Upper lobe of right lung (tissue), 1 donor: ENCODE results near the gene SETD1A. TPM values are rescaled to one million over a fixed set of nuclear protein-coding genes. Genes with fewer than 3 reads are reported as not detected.

Source experiments
- ATAC-seq: fragments of 200-7000 bp; cut with Tn5 transposase; one replicate; pipeline ENCODE4 v1.9.1; 2020; ENCODE audit warnings: mild to moderate bottlenecking, moderate library complexity
- DNase-seq: peaks from one replicate; pipeline ENCODE4 v3.0.0-alpha.2; 2020
- H3K27ac ChIP-seq: fragments of 200-600 bp; one replicate; pipeline ENCODE4 v1.8.0; 2022
- H3K27me3 ChIP-seq: fragments of 200-600 bp; one replicate; pipeline ENCODE4 v1.8.0; 2022; ENCODE audit warnings: mild to moderate bottlenecking
- H3K36me3 ChIP-seq: fragments of 200-600 bp; one replicate; pipeline ENCODE4 v1.8.0; 2022
- H3K4me1 ChIP-seq: fragments of 200-600 bp; one replicate; pipeline ENCODE4 v1.8.0; 2022
- H3K4me3 ChIP-seq: fragments of 200-600 bp; one replicate; pipeline ENCODE4 v1.8.0; 2022; ENCODE audit warnings: mild to moderate bottlenecking
- H3K9me3 ChIP-seq: fragments of 200-600 bp; one replicate; pipeline ENCODE4 v1.8.0; 2022
- CTCF ChIP-seq: fragments of 200-600 bp; IDR thresholded peaks from one replicate; pipeline ENCODE4 v1.8.0; 2022; ENCODE audit warnings: antibody characterized with exemption
- intact Hi-C: fragments of 100-400 bp; cut with DNase I; formaldehyde crosslinking; loops from one replicate; pipeline ENCODE4 v1.11.0; 2022
- total RNA-seq: library from RNA; stranded (reverse); fragmentation: NEBNext Ultra II Directional; extraction: Animal tissue kit (Norgen Biotek cat#: 25700); gene quantifications from one replicate; pipeline ENCODE4 v1.2.1, GENCODE V29; 2021
- donor health status: DM: no; HTN: yes; CAD: no; lungs with severe emphysema.

Gene SETD1A
- total RNA-seq, 1 donor from 2014 or later = 18.6 TPM

DNA sequence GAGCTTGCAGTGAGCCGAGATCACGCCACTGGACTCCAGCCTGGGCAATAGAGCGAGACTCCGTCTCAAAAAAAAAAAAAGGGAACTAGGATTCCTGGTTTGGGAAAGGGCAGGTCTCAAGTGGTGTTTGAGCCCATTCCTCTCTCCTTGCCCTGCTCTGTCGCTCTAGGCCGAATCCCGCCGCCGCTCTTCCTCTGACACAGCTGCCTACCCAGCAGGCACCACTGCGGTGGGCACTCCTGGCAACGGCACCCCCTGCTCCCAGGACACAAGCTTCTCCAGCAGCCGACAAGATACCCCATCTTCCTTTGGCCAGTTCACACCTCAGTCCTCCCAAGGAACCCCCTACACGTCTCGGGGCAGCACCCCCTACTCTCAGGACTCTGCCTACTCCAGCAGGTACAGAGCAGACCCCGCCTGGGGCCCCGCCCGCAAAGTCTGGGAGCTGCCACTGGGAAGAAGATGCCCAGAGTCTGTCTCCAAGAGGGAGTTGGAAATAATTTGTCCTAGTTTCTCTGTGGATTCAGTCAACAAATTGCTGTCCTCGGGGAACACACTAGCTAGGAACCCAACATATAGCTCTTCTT, 6.5 kb downstream of the SETD1A start:
- no peak for TF ChIP-seq CTCF
- Histone ChIP-seq H3K9me3 (no peaks in the 10 kb centered on the region), H3K36me3 (peaks cover 99% of the 10 kb centered on the region), H3K27me3 (no peaks in the 10 kb centered on the region), H3K4me3 (no peak overlapping the region), H3K4me1 (peaks cover 4% of the 10 kb centered on the region), H3K27ac (no peak overlapping the region)
- ATAC-seq (no peak), DNase-seq (no peak)
- intact Hi-C loops = no loop called here

DNA sequence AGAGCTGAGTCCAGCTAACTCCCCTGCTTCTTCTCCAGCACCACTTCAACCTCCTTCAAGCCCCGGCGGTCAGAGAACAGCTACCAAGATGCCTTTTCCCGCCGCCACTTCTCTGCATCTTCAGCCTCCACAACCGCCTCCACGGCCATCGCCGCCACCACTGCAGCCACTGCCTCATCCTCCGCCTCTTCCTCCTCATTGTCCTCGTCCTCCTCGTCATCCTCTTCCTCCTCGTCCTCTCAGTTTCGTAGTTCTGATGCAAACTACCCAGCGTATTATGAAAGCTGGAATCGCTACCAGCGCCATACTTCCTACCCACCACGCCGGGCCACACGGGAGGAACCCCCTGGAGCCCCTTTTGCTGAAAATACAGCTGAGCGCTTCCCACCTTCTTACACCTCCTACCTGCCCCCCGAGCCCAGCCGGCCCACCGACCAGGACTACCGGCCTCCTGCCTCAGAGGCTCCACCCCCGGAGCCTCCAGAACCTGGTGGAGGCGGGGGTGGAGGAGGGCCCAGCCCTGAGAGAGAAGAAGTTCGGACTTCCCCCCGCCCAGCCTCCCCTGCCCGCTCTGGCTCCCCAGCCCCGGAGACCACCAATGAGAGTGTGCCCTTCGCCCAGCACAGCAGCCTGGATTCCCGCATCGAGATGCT, 7.1 kb downstream of the SETD1A start:
- DNase-seq = no peak
- Histone ChIP-seq H3K9me3 (no peaks in the 10 kb centered on the region), H3K4me1 (no peaks in the 10 kb centered on the region), H3K27me3 (no peaks in the 10 kb centered on the region), H3K4me3 (no peak overlapping the region), H3K36me3 (peaks cover 100% of the 10 kb centered on the region), H3K27ac (no peak overlapping the region)
- intact Hi-C loops = no loop called here
- no peak for TF ChIP-seq CTCF
- ATAC-seq = no peak

GRCh38 chr16:30965436-30965835, 7.9 kb downstream of the SETD1A start:
- no peak for TF ChIP-seq CTCF
- DNase-seq (no peak), ATAC-seq (no peak)
- Histone ChIP-seq H3K27me3 (no peaks in the 10 kb centered on the region), H3K9me3 (no peaks in the 10 kb centered on the region), H3K4me3 (no peak overlapping the region), H3K4me1 (no peaks in the 10 kb centered on the region), H3K36me3 (peaks cover 98% of the 10 kb centered on the region), H3K27ac (no peak overlapping the region)
- intact Hi-C loops = no loop called here

DNA sequence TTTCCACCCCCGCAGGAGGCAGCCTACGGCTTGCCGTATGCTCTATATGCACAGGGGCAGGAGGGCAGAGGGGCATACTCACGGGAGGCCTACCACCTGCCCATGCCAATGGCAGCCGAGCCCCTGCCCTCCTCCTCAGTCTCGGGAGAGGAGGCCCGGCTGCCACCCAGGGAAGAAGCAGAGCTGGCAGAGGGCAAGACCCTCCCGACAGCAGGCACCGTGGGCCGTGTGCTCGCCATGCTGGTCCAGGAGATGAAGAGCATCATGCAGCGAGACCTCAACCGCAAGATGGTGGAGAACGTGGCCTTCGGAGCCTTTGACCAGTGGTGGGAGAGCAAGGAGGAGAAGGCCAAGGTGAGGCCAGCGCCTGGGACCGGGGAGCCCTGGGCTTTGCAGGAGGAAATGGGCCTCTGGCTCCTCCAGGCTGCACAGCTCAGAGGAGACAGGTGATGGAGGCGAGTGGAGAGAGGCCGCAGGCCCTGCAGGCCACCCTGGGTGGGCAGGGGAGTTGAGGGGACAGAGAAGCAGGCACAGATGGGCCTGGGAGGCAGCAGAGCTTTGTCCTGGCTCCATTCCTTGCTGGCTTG, 8.6 kb downstream of the SETD1A start:
- ATAC-seq = no peak
- no peak for DNase-seq
- Histone ChIP-seq H3K27me3 (no peaks in the 10 kb centered on the region), H3K9me3 (no peaks in the 10 kb centered on the region), H3K4me1 (no peaks in the 10 kb centered on the region), H3K27ac (no peak overlapping the region), H3K4me3 (no peak overlapping the region), H3K36me3 (peaks cover 98% of the 10 kb centered on the region)
- intact Hi-C loops = no loop called here
- TF ChIP-seq CTCF = no peak

- H3K27ac ChIP-seq = no peak overlapping the region
- no peaks in the 10 kb centered on the region for H3K27me3 ChIP-seq
- no peak for ATAC-seq
- no peak for TF ChIP-seq CTCF
- peaks cover 98% of the 10 kb centered on the region for H3K36me3 ChIP-seq
- DNase-seq = no peak
- intact Hi-C loops = no loop called here
- H3K9me3 ChIP-seq = no peaks in the 10 kb centered on the region
- H3K4me3 ChIP-seq = no peak overlapping the region
- H3K4me1 ChIP-seq = no peaks in the 10 kb centered on the region
Observed at GRCh38 chr16:30967795-30968194, 10.2 kb downstream of the SETD1A start.
